GM13977 (cell line): ENCODE data around the gene ZEB2.

Source experiments
- DNase-seq: peaks from one replicate; pipeline ENCODE4 v3.0.0; 2012; ENCODE audit warnings: low spot score
- in situ Hi-C: fragments of 300-500 bp; cut with MboI; formaldehyde crosslinking; loops from one replicate; pipeline ENCODE4 v1.12.0; 2022; ENCODE audit warnings: low sequenced_read_pairs, low pct_unique_long_range_greater_than_20kb, mixed read lengths, inconsistent platforms; ENCODE audit not compliant: unreplicated experiment
- TF ChIP-seq, protein P1 (sequence below): IDR thresholded peaks from 2 replicates; pipeline ENCODE4 v1.5.1; 2012; ENCODE audit warnings: mild to moderate bottlenecking, control low read depth; ENCODE audit not compliant: insufficient read depth; ENCODE audit errors: extremely low read depth, missing control alignments

Gene ZEB2

DNA sequence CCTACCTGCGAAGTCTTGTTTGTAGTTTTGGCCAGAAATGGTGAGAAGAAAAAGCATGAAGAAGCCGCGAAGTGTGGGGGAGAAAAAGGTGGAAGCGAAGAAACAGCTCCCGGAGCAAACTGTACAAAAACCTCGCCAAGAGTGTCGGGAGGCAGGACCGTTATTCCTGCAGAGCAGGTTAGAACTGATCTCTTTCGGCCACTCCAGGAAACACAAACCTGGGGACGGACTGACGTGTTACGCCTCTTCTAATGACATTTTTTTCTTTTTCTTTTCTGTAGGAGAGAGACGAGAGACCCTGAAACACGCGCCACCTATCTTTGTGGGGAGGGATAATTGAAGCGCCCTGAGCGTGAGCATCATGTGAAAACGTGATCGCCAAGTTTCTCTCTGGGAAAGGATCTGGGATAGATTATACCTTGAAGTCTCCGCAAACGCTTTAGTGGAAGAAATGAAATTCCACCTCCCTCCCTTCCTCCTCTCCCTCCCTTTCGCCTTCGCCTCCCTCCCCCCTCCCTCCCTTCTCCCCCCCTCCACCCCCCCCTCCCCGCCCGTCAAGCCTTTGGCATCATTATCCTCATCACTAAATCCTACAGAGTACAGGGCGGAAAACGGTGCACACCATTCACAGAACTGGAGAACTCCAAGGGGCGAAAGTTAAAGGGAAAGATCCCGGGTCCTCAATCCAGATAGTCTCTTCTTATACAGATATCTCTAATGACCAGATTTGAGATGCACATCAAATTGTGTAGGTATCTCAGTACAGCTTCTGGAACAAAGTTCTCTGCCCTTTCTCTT is at the start of gene ZEB2:
ZEB2 (minus strand) TSS at position 186 of the 798 bp plus-strand sequence. CDS start 2,769 bp downstream, outside the sequence.
- DNase-seq, result no peak
- in situ Hi-C loops, result loop anchor here (10.0 kb wide), 1 partner anchor 355 kb away; no protein-coding TSS in a partner anchor
- TF ChIP-seq, protein P1, sequence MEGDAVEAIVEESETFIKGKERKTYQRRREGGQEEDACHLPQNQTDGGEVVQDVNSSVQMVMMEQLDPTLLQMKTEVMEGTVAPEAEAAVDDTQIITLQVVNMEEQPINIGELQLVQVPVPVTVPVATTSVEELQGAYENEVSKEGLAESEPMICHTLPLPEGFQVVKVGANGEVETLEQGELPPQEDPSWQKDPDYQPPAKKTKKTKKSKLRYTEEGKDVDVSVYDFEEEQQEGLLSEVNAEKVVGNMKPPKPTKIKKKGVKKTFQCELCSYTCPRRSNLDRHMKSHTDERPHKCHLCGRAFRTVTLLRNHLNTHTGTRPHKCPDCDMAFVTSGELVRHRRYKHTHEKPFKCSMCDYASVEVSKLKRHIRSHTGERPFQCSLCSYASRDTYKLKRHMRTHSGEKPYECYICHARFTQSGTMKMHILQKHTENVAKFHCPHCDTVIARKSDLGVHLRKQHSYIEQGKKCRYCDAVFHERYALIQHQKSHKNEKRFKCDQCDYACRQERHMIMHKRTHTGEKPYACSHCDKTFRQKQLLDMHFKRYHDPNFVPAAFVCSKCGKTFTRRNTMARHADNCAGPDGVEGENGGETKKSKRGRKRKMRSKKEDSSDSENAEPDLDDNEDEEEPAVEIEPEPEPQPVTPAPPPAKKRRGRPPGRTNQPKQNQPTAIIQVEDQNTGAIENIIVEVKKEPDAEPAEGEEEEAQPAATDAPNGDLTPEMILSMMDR, result no peak

DNA sequence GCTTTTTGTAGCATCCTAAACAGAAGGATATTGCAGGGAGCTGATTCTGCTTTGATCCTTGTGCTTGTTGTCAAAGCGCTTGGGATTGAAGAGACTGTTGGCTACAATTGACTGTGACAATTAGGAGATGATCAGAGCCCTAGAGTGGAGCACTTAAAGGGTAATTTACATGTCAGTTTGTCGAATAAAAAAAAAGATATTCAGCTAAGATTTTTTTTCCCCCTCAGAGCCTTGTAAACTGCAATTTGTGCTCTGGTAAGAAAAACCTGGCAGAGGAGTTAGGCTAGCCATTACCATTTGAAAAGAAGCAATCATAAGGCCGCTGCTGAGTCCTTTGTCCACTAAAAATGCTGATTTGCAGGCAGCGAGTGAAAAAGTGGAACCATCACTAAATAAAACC is 47.8 kb upstream of the ZEB2 start:
- no peak for DNase-seq
- in situ Hi-C loops, result no loop called here
- TF ChIP-seq, protein P1, result no peak

DNA sequence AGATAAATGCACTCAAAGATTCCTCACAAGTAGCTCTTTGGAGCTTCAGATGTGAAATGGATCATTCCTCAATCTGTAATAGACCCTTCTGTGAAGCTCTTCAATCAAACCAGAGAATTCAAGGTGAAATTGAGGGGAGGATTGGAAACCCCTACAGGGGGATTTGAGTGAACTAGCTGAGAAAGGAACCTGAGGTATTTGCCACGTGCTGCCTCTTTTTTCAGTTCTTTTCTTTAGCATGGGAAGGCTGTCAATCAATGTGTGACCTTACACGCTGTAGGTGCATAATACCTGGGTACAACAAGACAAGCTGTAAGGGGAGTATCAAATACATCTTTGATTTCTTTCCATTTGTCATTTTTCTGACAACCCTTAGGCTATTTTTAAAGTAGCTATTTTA is 46.5 kb upstream of the ZEB2 start:
- no peak for DNase-seq
- TF ChIP-seq, protein P1, result no peak
- in situ Hi-C loops, result no loop called here

DNA sequence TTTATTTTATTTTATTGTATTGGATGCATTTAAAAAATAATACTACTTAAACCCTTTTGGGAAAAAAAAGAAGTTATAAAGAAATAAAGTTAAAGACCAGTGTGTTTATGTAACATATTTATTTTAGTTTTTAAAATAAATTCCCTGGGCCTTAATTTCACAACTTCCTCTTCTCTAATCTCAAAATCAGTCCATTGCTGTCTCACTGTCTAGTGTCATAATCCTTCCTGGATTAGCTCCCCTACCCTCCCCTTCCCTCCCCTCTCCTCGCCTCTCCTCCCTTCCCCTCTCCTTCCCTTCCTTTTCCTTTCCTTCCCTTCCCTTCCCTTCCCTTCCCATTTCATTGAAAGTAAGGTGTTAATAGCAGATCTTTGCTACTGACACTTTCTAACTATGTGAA is 40.3 kb upstream of the ZEB2 start:
- DNase-seq, result no peak
- TF ChIP-seq, protein P1, result no peak
- in situ Hi-C loops, result no loop called here

DNA sequence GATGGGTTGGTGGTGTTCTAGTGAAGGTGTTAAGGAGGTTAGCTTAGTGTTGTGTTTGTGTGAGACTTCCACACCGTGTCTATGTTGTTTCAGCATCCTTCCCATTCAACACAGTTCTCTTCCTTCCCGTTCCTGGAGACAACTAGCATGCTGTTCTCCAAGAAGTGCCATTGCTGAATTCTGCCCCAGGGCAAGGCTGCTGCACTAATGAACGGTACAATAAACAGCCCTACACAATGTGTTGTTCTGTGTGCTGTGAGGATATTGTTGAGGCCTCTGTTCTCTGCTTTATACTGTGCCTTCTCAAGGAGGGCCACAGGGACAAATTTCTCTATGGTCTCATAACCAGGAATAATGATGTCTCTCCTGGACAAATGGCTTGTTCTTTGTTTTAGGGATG is 39.8 kb upstream of the ZEB2 start:
- in situ Hi-C loops, result no loop called here
- DNase-seq, result no peak
- TF ChIP-seq, protein P1, result no peak

DNA sequence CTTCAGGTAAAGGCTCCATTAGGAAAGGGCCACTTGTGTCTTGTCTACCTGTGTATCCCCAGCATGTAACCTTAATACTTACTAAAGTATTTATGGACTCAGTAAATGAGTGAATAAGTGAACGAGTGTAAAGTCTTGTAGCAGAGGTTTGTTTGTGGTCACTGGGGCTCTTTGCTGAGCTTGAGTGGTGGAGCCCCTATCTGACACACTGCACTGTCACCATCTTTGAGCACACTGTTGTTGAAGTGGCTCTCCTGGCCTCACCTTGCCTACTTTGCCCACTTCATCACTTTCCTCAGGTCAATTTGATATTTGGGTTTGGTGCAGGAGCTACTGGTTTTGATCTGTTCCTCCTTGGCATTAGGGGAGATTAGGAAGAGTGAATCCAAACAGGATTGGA is 39.3 kb upstream of the ZEB2 start:
- no peak for DNase-seq
- in situ Hi-C loops, result no loop called here
- TF ChIP-seq, protein P1, result no peak
